HG02840 (cell line): Measurements from ENCODE around the gene GOLGA6L2.
"Not testable (repeated sequence)": the region's sequence is repeated elsewhere in the genome, so short reads cannot be mapped to it uniquely, and the experiment has no call there.

Experiments used
- ATAC-seq: cut with Tn5 transposase; IDR thresholded peaks from one replicate; pipeline ENCODE4 v1.9.1; 2021; ENCODE audit warnings: mild to moderate bottlenecking, moderate library complexity, moderate number of reproducible peaks; ENCODE audit not compliant: unreplicated experiment, low FRiP score

The GOLGA6L2 gene

GRCh38 chr15:23447107-23447500 lies at the start of gene GOLGA6L2:
GOLGA6L2 (minus strand) TSS chr15:23447243; CDS start chr15:23447181, 62 bp downstream.
- ATAC-seq, result no peak

- ATAC-seq, result no peak
Measured at GRCh38 chr15:23484870-23485269, 37.8 kb upstream of the GOLGA6L2 start.

GRCh38 chr15:23483821-23484299 lies 36.8 kb upstream of the GOLGA6L2 start:
- no peak for ATAC-seq

GRCh38 chr15:23482764-23483489 lies 35.9 kb upstream of the GOLGA6L2 start:
- ATAC-seq, result no peak

- ATAC-seq, result no peak
Measured at GRCh38 chr15:23482228-23482627, 35.2 kb upstream of the GOLGA6L2 start.

- ATAC-seq, result no peak
Measured at GRCh38 chr15:23477920-23478319, 30.9 kb upstream of the GOLGA6L2 start.

- no peak for ATAC-seq
Measured at GRCh38 chr15:23472678-23473077, 25.6 kb upstream of the GOLGA6L2 start.

GRCh38 chr15:23472033-23472432 lies 25.0 kb upstream of the GOLGA6L2 start:
- no peak for ATAC-seq

GRCh38 chr15:23467110-23467600 lies 20.1 kb upstream of the GOLGA6L2 start:
- ATAC-seq, result no peak

GRCh38 chr15:23457890-23458289 lies 10.8 kb upstream of the GOLGA6L2 start:
- no peak for ATAC-seq

- no peak for ATAC-seq
Measured at GRCh38 chr15:23446215-23447106, 582 bp downstream of the GOLGA6L2 start.

GRCh38 chr15:23444269-23444668 lies 2.8 kb downstream of the GOLGA6L2 start:
- no peak for ATAC-seq

GRCh38 chr15:23441204-23441603 lies 5.8 kb downstream of the GOLGA6L2 start:
- no peak for ATAC-seq

GRCh38 chr15:23440596-23440995 lies 6.4 kb downstream of the GOLGA6L2 start:
- no peak for ATAC-seq

- ATAC-seq, result no peak
Measured at GRCh38 chr15:23439513-23439912, 7.5 kb downstream of the GOLGA6L2 start.

GRCh38 chr15:23438816-23439466 lies 8.1 kb downstream of the GOLGA6L2 start:
- no peak for ATAC-seq

GRCh38 chr15:23437673-23438072 lies 9.4 kb downstream of the GOLGA6L2 start:
- no peak for ATAC-seq

- ATAC-seq, result no peak
Measured at GRCh38 chr15:23437146-23437545, 9.9 kb downstream of the GOLGA6L2 start.

GRCh38 chr15:23436421-23436820 lies 10.6 kb downstream of the GOLGA6L2 start:
- no peak for ATAC-seq

GRCh38 chr15:23434699-23435098 lies 12.3 kb downstream of the GOLGA6L2 start:
- not testable (repeated sequence) for ATAC-seq

GRCh38 chr15:23425327-23425726 lies 21.7 kb downstream of the GOLGA6L2 start:
- ATAC-seq, result not testable (repeated sequence)
